Fibroblast of villous mesenchyme (primary cell): Measurements from ENCODE around the gene ANXA9. TPM values are rescaled to one million over a fixed set of nuclear protein-coding genes. Genes with fewer than 3 reads are reported as not detected.
A peak's percentile ranks its signal among the peaks of the same experiment; 100 is the strongest.

Experiments
- DNase-seq: peaks from one replicate; pipeline ENCODE4 v3.0.0-alpha.2; 2010; ENCODE audit warnings: low read depth
- H3K4me3 ChIP-seq: 2 replicates; pipeline ENCODE4 v1.5.1; 2011; ENCODE audit warnings: low read depth, mild to moderate bottlenecking, low read length
- CTCF ChIP-seq: IDR thresholded peaks from 2 replicates; pipeline ENCODE4 v1.5.1; 2012; ENCODE audit warnings: low read depth, mild to moderate bottlenecking, low read length; ENCODE audit not compliant: insufficient read depth
- total RNA-seq: library from RNA; depleted of rRNA; stranded (reverse); fragments of >200 nt; gene quantifications from 2 replicates; pipeline ENCODE4 v1.2.3, GENCODE V29; 2012

The ANXA9 gene
- total RNA-seq = 0.32 and 0.86 TPM in 2 replicates

- no peak within 1 kb of the TSS for H3K4me3 ChIP-seq
- DNase-seq = peak; percentile 27
- TF ChIP-seq CTCF = no peak
Measured at GRCh38 chr1:150981805-150982712, at the start of gene ANXA9. Gene ANXA9 (plus strand): TSS chr1:150982292. CDS start chr1:150983106, 814 bp downstream.

GRCh38 chr1:150944856-150945255, 37.2 kb upstream of the ANXA9 start:
- no peak for TF ChIP-seq CTCF
- H3K4me3 ChIP-seq = no peak overlapping the region
- no peak for DNase-seq

GRCh38 chr1:150954708-150955107, 27.4 kb upstream of the ANXA9 start:
- no peak for DNase-seq
- H3K4me3 ChIP-seq = no peak overlapping the region
- TF ChIP-seq CTCF = no peak

GRCh38 chr1:150955280-150955679, 26.8 kb upstream of the ANXA9 start:
- DNase-seq = no peak
- no peak overlapping the region for H3K4me3 ChIP-seq
- TF ChIP-seq CTCF = no peak

GRCh38 chr1:150957666-150958065, 24.4 kb upstream of the ANXA9 start:
- DNase-seq = no peak
- no peak overlapping the region for H3K4me3 ChIP-seq
- TF ChIP-seq CTCF = no peak

GRCh38 chr1:150960646-150961045, 21.4 kb upstream of the ANXA9 start:
- TF ChIP-seq CTCF = no peak

GRCh38 chr1:150961756-150962155, 20.3 kb upstream of the ANXA9 start:
- TF ChIP-seq CTCF = no peak
- peak; percentile 21 for DNase-seq
- no peak overlapping the region for H3K4me3 ChIP-seq

More at GRCh38 chr1:150960646-150961045, 21.4 kb upstream of the ANXA9 start:
- no peak overlapping the region for H3K4me3 ChIP-seq
- DNase-seq = no peak
